Karpas-422 (cell line): ENCODE measurements around the gene F7. TPM values are rescaled to one million over a fixed set of nuclear protein-coding genes. Genes with fewer than 3 reads are reported as not detected.
"Not testable (repeated sequence)": the region's sequence is repeated elsewhere in the genome, so short reads cannot be mapped to it uniquely, and the experiment has no call there.

Source experiments
- DNase-seq: peaks from one replicate; pipeline ENCODE4 v3.0.0-alpha.2; 2015
- H2AFZ ChIP-seq: fragments of 200-600 bp; sonication (generic); 2 replicates; pipeline ENCODE4 v1.6.1; 2014; ENCODE audit warnings: antibody characterized with exemption, low read length, mixed read lengths
- H3K27ac ChIP-seq: fragments of 200-600 bp; sonication (generic); 2 replicates; pipeline ENCODE4 v1.5.1; 2014; ENCODE audit warnings: mild to moderate bottlenecking, low read length, moderate library complexity
- H3K27me3 ChIP-seq: fragments of 200-600 bp; sonication (generic); 2 replicates; pipeline ENCODE4 v1.6.1; 2014; ENCODE audit warnings: low read length, mixed read lengths
- H3K36me3 ChIP-seq: fragments of 200-600 bp; sonication (generic); 2 replicates; pipeline ENCODE4 v1.6.1; 2014; ENCODE audit warnings: low read length, mixed read lengths; ENCODE audit not compliant: insufficient read depth
- H3K4me1 ChIP-seq: fragments of 200-600 bp; sonication (generic); 2 replicates; pipeline ENCODE4 v1.6.1; 2014; ENCODE audit warnings: mild to moderate bottlenecking, low read length, mixed read lengths
- H3K4me2 ChIP-seq: fragments of 200-600 bp; sonication (generic); 2 replicates; pipeline ENCODE4 v1.6.1; 2014; ENCODE audit warnings: low read length, low read depth, mild to moderate bottlenecking; ENCODE audit not compliant: poor library complexity, severe bottlenecking
- H3K4me3 ChIP-seq: fragments of 200-600 bp; sonication (generic); 2 replicates; pipeline ENCODE4 v1.5.1; 2014; ENCODE audit warnings: mild to moderate bottlenecking, antibody characterized with exemption, low read length, mixed read lengths
- H3K79me2 ChIP-seq: fragments of 200-600 bp; sonication (generic); 2 replicates; pipeline ENCODE4 v1.6.1; 2014; ENCODE audit warnings: mild to moderate bottlenecking, low read length, mixed read lengths
- H3K9ac ChIP-seq: fragments of 200-600 bp; sonication (generic); 2 replicates; pipeline ENCODE4 v1.6.0; 2014; ENCODE audit warnings: low read length
- H3K9me2 ChIP-seq: fragments of 200-600 bp; sonication (generic), shearing (Covaris generic); replicated peaks from 2 replicates; pipeline ENCODE4 v1.6.0; 2014; ENCODE audit warnings: mild to moderate bottlenecking, low read length, moderate library complexity; ENCODE audit not compliant: insufficient read depth
- H3K9me3 ChIP-seq: fragments of 300-700, 200-600 bp; sonication (generic); 2 replicates; pipeline ENCODE4 v1.6.1; 2014; ENCODE audit warnings: low read length, mixed read lengths
- H4K20me1 ChIP-seq: fragments of 200-600 bp; sonication (generic); 2 replicates; pipeline ENCODE4 v1.6.1; 2014; ENCODE audit warnings: mild to moderate bottlenecking, antibody characterized with exemption, low read length, low read depth; ENCODE audit not compliant: insufficient read depth
- total RNA-seq: library from RNA; depleted of rRNA; stranded (reverse); fragments of >200 nt; shearing (Covaris generic); gene quantifications from 2 replicates; pipeline ENCODE4 v1.2.3, GENCODE V29; 2014; ENCODE audit warnings: low replicate concordance

Gene F7
- total RNA-seq, 1 experiment from 2014 or later: not detected

DNA sequence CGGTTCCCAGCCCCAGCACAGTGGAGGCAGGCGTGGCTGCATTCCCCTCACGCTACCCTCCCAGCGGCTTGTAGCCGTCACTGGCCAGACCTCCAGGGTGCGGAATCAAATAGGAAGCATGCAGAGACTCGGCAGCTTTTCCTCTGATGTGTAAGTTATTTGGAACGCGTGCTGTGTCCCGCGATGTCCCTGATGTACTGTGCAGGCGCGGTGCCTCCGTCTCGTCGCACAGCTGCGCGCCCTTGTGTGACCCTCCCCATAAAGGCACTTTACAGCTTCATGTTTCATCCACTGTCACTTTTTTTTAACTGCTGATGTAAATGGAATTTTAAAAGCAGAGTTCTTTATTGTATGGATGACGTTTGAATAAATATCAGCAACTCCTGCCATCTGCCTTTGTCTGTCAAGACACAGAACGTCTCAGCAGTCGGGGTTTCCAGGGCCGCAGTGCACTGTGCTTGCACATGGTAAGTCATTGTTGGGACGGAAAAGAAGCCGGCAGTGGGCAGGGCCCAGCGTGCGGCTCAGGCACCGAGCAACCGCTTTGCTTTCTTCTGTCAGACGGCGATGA is 7.3 kb upstream of the F7 start:
- Histone ChIP-seq H3K36me3 (no peaks in the 10 kb centered on the region), H3K79me2 (no peaks in the 10 kb centered on the region), H4K20me1 (no peaks in the 10 kb centered on the region), H3K9ac (no peak overlapping the region), H3K27ac (no peak overlapping the region), H3K4me2 (no peak overlapping the region), H3K9me2 (no peaks in the 10 kb centered on the region), H2AFZ (no peak overlapping the region), H3K9me3 (no peaks in the 10 kb centered on the region), H3K4me3 (no peak overlapping the region), H3K27me3 (no peaks in the 10 kb centered on the region), H3K4me1 (no peaks in the 10 kb centered on the region)
- no peak for DNase-seq

DNA sequence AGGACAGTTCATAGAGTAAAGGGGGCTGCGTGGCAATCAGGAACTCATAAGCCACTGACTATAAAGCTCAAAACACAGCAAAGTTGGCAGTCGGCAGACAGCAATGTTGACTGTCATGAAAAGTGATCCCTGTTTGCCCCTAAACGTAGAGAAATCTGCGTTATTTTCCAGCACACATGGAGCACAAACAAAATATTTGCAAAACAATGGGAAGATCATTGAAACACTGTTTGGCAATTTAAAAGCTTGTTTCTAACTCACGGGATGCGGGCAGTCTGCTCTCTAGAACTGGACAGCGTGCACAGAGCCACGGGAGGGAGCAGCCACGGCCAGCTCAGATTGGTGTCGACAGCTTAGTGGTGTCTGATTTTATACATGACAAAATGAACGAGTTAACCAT is 6.4 kb upstream of the F7 start:
- H3K27me3 ChIP-seq: no peaks in the 10 kb centered on the region

DNA sequence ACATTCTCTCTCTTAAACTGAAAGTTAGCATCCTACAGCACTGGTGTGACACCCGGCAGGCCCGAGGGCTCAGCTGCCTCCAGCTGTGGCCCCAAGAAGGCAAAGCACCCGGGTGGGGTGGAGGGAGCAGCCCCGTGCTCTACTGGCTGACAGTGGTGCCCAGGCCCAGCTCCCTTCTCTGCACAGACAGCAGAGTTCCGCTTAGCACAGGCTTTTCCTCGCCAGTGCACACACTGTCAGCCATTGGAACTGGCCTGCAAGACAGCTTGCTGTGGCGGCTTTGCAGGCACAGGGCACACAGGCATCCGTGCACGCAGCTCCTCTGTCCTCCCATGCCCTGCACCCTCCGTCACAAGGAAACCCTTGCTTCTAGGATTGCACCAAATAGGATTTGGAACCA is 3.3 kb upstream of the F7 start:
- H4K20me1 ChIP-seq, H2AFZ ChIP-seq, H3K4me3 ChIP-seq, H3K9me3 ChIP-seq, H3K9ac ChIP-seq, H3K79me2 ChIP-seq, H3K27me3 ChIP-seq, H3K27ac ChIP-seq, H3K4me1 ChIP-seq, H3K9me2 ChIP-seq, H3K36me3 ChIP-seq, H3K4me2 ChIP-seq, DNase-seq: not testable (repeated sequence)

More for the DNA sequence above, 6.4 kb upstream of the F7 start:
- no peaks in the 10 kb centered on the region for H3K9me2 ChIP-seq
- no peaks in the 10 kb centered on the region for H3K4me1 ChIP-seq
- no peak for DNase-seq
- no peak overlapping the region for H3K4me3 ChIP-seq
- no peak overlapping the region for H3K9ac ChIP-seq
- H3K27ac ChIP-seq: no peak overlapping the region
- no peak overlapping the region for H2AFZ ChIP-seq
- no peak overlapping the region for H3K4me2 ChIP-seq
- H3K79me2 ChIP-seq: no peaks in the 10 kb centered on the region
- no peaks in the 10 kb centered on the region for H3K9me3 ChIP-seq
- no peaks in the 10 kb centered on the region for H4K20me1 ChIP-seq
- no peaks in the 10 kb centered on the region for H3K36me3 ChIP-seq

GRCh38 chr13:113102727-113103126 is 2.9 kb upstream of the F7 start:
- no peaks in the 10 kb centered on the region for H3K79me2 ChIP-seq
- H3K9me3 ChIP-seq: no peaks in the 10 kb centered on the region
- H2AFZ ChIP-seq: no peak overlapping the region
- H4K20me1 ChIP-seq: no peaks in the 10 kb centered on the region
- H3K27ac ChIP-seq: no peak overlapping the region
- H3K4me1 ChIP-seq: no peaks in the 10 kb centered on the region
- no peak overlapping the region for H3K9ac ChIP-seq
- no peak overlapping the region for H3K4me2 ChIP-seq
- no peaks in the 10 kb centered on the region for H3K9me2 ChIP-seq
- DNase-seq: no peak
- no peaks in the 10 kb centered on the region for H3K27me3 ChIP-seq
- H3K4me3 ChIP-seq: no peak overlapping the region
- no peaks in the 10 kb centered on the region for H3K36me3 ChIP-seq

GRCh38 chr13:113103646-113104045 is 1.9 kb upstream of the F7 start:
- H4K20me1 ChIP-seq: no peaks in the 10 kb centered on the region
- H3K79me2 ChIP-seq: no peaks in the 10 kb centered on the region
- no peaks in the 10 kb centered on the region for H3K36me3 ChIP-seq
- DNase-seq: no peak
- no peaks in the 10 kb centered on the region for H3K9me3 ChIP-seq
- H3K4me3 ChIP-seq: no peak overlapping the region
- H3K4me2 ChIP-seq: no peak overlapping the region
- H3K9ac ChIP-seq: no peak overlapping the region
- no peak overlapping the region for H3K27ac ChIP-seq
- H2AFZ ChIP-seq: no peak overlapping the region
- no peaks in the 10 kb centered on the region for H3K9me2 ChIP-seq
- no peaks in the 10 kb centered on the region for H3K27me3 ChIP-seq
- no peaks in the 10 kb centered on the region for H3K4me1 ChIP-seq

DNA sequence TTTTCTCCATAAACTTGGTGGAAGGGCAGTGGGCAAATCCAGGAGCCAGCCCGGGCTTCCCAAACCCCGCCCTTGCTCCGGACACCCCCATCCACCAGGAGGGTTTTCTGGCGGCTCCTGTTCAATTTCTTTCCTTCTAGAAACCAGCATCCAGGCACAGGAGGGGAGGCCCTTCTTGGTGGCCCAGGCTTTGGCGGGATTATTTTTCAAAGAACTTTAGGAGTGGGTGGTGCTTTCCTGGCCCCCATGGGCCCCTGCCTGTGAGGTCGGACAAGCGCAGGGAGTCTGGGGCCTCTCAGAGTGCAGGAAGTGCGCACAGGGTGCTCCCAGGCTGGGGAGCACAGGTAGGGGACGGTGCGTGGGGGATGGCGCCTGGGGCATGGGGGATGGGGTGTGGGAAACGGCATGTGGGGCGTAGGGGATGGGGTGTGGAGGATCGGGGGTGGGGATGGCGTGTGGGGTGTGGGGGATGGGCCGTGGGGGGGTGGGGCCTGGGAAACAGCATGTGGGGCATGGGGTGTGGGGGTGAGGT is 396 bp downstream of the F7 start:
- Histone ChIP-seq H3K9me3 (no peaks in the 10 kb centered on the region; the same call in 1 of the 2 replicates), H3K27me3 (no peaks in the 10 kb centered on the region), H3K4me2 (no peak overlapping the region), H4K20me1 (no peaks in the 10 kb centered on the region), H3K27ac (no peak overlapping the region), H3K4me3 (no peak overlapping the region), H3K36me3 (no peaks in the 10 kb centered on the region), H3K9me2 (no peaks in the 10 kb centered on the region), H2AFZ (no peak overlapping the region), H3K79me2 (no peaks in the 10 kb centered on the region), H3K9ac (no peak overlapping the region), H3K4me1 (no peaks in the 10 kb centered on the region)
- DNase-seq: no peak

GRCh38 chr13:113106711-113107351 is 1.2 kb downstream of the F7 start:
- Histone ChIP-seq H3K9ac (no peak overlapping the region), H4K20me1 (no peaks in the 10 kb centered on the region), H3K79me2 (no peaks in the 10 kb centered on the region), H3K36me3 (no peaks in the 10 kb centered on the region), H3K27me3 (no peaks in the 10 kb centered on the region), H3K9me2 (no peaks in the 10 kb centered on the region), H3K4me3 (no peak overlapping the region), H2AFZ (no peak overlapping the region), H3K27ac (no peak overlapping the region), H3K4me1 (no peaks in the 10 kb centered on the region), H3K4me2 (no peak overlapping the region), H3K9me3 (no peaks in the 10 kb centered on the region; the same call in 1 of the 2 replicates)
- DNase-seq: no peak

DNA sequence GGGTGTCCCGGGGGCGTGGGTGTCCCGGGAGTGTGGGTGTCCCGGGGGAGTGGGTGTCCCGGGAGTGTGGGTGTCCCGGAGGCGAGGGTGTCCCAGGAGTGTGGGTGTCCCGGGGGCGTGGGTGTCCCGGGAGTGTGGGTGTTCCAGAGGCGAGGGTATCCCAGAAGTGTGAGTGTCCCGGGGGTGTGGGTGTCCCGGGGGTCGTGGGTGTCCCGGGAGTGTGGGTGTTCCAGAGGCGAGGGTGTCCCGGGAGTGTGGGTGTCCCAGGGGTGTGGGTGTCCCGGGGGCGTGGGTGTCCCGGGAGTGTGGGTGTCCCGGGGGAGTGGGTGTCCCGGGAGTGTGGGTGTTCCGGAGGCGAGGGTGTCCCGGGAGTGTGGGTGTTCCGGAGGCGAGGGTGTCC is 2.9 kb downstream of the F7 start:
- H3K9me3 ChIP-seq, H2AFZ ChIP-seq, H4K20me1 ChIP-seq, H3K9ac ChIP-seq, H3K9me2 ChIP-seq, DNase-seq, H3K27ac ChIP-seq, H3K4me3 ChIP-seq, H3K27me3 ChIP-seq, H3K36me3 ChIP-seq, H3K4me1 ChIP-seq, H3K4me2 ChIP-seq, H3K79me2 ChIP-seq: not testable (repeated sequence)
